ENCODE results near the gene GABARAP.

GABARAP gene

GRCh38 chr17:7204828-7205461 lies 37.3 kb downstream of the GABARAP start:
- peak; percentile 57 for FAIRE-seq

GRCh38 chr17:7204336-7204735 lies 37.9 kb downstream of the GABARAP start:
- no peak for FAIRE-seq

GRCh38 chr17:7203391-7203790 lies 38.9 kb downstream of the GABARAP start:
- no peak for FAIRE-seq

- no peak for FAIRE-seq
Observed at GRCh38 chr17:7196651-7197401, 45.4 kb downstream of the GABARAP start.

GRCh38 chr17:7195971-7196370 lies 46.3 kb downstream of the GABARAP start:
- FAIRE-seq = no peak

- no peak for FAIRE-seq
Observed at GRCh38 chr17:7192271-7192937, 49.8 kb downstream of the GABARAP start.

- no peak for FAIRE-seq
Observed at GRCh38 chr17:7191571-7192270, 50.5 kb downstream of the GABARAP start.

GRCh38 chr17:7191069-7191468 lies 51.2 kb downstream of the GABARAP start:
- no peak for FAIRE-seq

- FAIRE-seq = no peak
Observed at GRCh38 chr17:7190276-7190917, 51.9 kb downstream of the GABARAP start.

All from endometrium (tissue), 2 donors.